Karpas-422 (cell line): ENCODE data around the gene BANP. TPM values are rescaled to one million over a fixed set of nuclear protein-coding genes. Genes with fewer than 3 reads are reported as not detected.
"Not testable (repeated sequence)": the region's sequence is repeated elsewhere in the genome, so short reads cannot be mapped to it uniquely, and the experiment has no call there.

Source experiments
- DNase-seq: peaks from one replicate; pipeline ENCODE4 v3.0.0-alpha.2; 2015
- H2AFZ ChIP-seq: fragments of 200-600 bp; sonication (generic); 2 replicates; pipeline ENCODE4 v1.6.1; 2014; ENCODE audit warnings: antibody characterized with exemption, low read length, mixed read lengths
- H3K27ac ChIP-seq: fragments of 200-600 bp; sonication (generic); 2 replicates; pipeline ENCODE4 v1.5.1; 2014; ENCODE audit warnings: mild to moderate bottlenecking, low read length, moderate library complexity
- H3K27me3 ChIP-seq: fragments of 200-600 bp; sonication (generic); 2 replicates; pipeline ENCODE4 v1.6.1; 2014; ENCODE audit warnings: low read length, mixed read lengths
- H3K36me3 ChIP-seq: fragments of 200-600 bp; sonication (generic); 2 replicates; pipeline ENCODE4 v1.6.1; 2014; ENCODE audit warnings: low read length, mixed read lengths; ENCODE audit not compliant: insufficient read depth
- H3K4me1 ChIP-seq: fragments of 200-600 bp; sonication (generic); 2 replicates; pipeline ENCODE4 v1.6.1; 2014; ENCODE audit warnings: mild to moderate bottlenecking, low read length, mixed read lengths
- H3K4me2 ChIP-seq: fragments of 200-600 bp; sonication (generic); 2 replicates; pipeline ENCODE4 v1.6.1; 2014; ENCODE audit warnings: low read length, low read depth, mild to moderate bottlenecking; ENCODE audit not compliant: poor library complexity, severe bottlenecking
- H3K4me3 ChIP-seq: fragments of 200-600 bp; sonication (generic); 2 replicates; pipeline ENCODE4 v1.5.1; 2014; ENCODE audit warnings: mild to moderate bottlenecking, antibody characterized with exemption, low read length, mixed read lengths
- H3K79me2 ChIP-seq: fragments of 200-600 bp; sonication (generic); 2 replicates; pipeline ENCODE4 v1.6.1; 2014; ENCODE audit warnings: mild to moderate bottlenecking, low read length, mixed read lengths
- H3K9ac ChIP-seq: fragments of 200-600 bp; sonication (generic); 2 replicates; pipeline ENCODE4 v1.6.0; 2014; ENCODE audit warnings: low read length
- H3K9me2 ChIP-seq: fragments of 200-600 bp; sonication (generic), shearing (Covaris generic); replicated peaks from 2 replicates; pipeline ENCODE4 v1.6.0; 2014; ENCODE audit warnings: mild to moderate bottlenecking, low read length, moderate library complexity; ENCODE audit not compliant: insufficient read depth
- H3K9me3 ChIP-seq: fragments of 300-700, 200-600 bp; sonication (generic); 2 replicates; pipeline ENCODE4 v1.6.1; 2014; ENCODE audit warnings: low read length, mixed read lengths
- H4K20me1 ChIP-seq: fragments of 200-600 bp; sonication (generic); 2 replicates; pipeline ENCODE4 v1.6.1; 2014; ENCODE audit warnings: mild to moderate bottlenecking, antibody characterized with exemption, low read length, low read depth; ENCODE audit not compliant: insufficient read depth
- total RNA-seq: library from RNA; depleted of rRNA; stranded (reverse); fragments of >200 nt; shearing (Covaris generic); gene quantifications from 2 replicates; pipeline ENCODE4 v1.2.3, GENCODE V29; 2014; ENCODE audit warnings: low replicate concordance

The BANP gene
- total RNA-seq, 1 experiment from 2014 or later = 36.5 TPM

DNA sequence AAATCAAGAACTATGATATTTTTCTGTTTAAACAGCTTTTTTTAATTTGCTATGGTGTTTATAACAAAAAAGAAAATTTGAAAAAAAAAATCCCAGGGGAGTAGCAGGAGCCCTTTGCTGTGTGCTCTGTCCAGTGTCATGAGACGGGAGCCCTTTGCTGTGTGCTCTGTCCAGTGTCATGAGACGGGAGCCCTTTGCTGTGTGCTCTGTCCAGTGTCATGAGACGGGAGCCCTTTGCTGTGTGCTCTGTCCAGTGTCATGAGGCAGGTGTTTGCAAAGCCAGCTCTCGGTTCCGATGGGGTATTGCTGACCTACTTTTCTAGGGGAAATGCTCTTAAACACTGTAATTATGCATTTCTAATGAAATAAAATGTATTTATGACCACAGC, 125.7 kb downstream of the BANP start:
- H3K36me3 ChIP-seq = not testable (repeated sequence)

DNA sequence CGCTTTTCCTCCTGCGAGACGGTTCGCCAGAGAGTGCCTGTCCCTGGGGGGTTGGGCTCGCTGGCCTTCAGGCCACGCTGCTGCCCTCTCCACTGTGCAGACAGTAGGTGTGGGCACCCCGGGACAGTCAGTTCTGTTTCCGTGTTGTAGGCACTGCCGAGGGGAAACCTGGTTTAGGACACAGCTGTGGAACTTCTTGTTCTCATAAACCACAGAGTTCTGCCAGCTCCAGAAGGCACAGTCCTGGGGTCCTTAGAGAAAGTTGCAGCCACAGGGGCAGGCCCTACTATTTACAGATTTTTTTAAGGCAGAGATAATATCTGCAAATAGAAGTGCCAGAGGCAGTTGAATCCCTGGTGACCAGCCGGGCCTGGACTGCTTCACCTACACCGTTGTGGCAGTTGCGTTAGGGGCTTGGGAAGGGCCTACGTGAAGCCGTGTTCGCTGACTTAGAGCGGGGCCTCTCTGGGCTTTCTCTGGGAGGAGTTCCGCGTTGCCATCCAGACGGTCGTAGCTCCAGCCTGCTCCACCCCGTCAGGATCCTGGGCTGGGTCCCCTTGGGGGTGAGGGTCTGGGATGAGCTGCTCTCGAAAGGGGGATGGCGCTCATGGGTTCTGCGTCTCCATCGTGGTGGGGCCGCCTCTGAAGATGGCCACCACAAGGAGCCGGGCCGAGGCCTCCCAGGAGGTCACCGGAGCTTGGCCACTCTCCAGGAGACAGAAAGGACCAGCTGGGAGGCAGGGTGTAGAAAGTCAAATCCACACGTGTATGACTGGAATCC, 126.3 kb downstream of the BANP start:
- Histone ChIP-seq H3K4me3 (no peak overlapping the region), H3K9ac (no peak overlapping the region), H3K36me3 (0 out of 2 replicates have a peak, but pooled peaks cover 2% of the 10 kb centered on the region), H3K4me1 (no peaks in the 10 kb centered on the region), H2AFZ (no peak overlapping the region), H3K9me2 (no peaks in the 10 kb centered on the region), H3K79me2 (no peaks in the 10 kb centered on the region), H3K4me2 (no peak overlapping the region), H3K27ac (no peak overlapping the region), H3K27me3 (no peaks in the 10 kb centered on the region), H4K20me1 (no peaks in the 10 kb centered on the region), H3K9me3 (no peaks in the 10 kb centered on the region)
- no peak for DNase-seq

More for the DNA sequence above, 125.7 kb downstream of the BANP start:
- H3K4me2 ChIP-seq, H3K27ac ChIP-seq, H3K9ac ChIP-seq, H4K20me1 ChIP-seq, H3K9me3 ChIP-seq, H3K4me3 ChIP-seq, DNase-seq, H3K4me1 ChIP-seq, H2AFZ ChIP-seq, H3K27me3 ChIP-seq, H3K79me2 ChIP-seq, H3K9me2 ChIP-seq: not testable (repeated sequence)

DNA sequence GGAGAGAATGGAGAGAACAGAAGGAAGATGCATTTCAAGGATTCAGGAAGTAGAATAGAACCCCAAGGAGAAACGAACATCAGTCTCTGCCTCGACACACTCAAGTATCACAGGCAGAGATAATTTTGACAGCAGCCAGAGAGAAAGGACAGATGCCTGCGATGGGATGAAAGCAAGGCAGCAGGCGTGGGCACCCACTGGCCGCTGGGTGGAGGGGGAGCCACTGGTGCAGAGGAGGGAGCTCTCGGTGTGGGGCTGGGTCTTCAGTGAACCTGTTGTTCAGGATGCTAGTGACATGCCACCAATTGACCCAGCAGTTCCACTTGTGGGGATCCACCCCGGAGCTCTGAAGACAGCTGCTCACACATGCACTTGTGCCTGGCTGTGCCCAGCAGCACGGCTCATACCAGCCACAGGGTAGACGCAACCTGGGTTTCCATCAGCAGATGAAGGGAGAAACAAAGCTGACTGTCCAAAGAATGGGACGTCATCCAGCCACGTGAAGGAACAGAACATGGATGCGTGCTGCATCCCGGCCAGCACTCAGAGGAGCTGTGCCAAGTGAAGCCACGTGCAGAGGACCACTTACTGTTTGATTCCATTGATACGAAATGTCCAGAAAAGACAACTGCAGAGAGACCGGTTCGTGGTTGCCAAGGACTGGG, 127.0 kb downstream of the BANP start:
- Histone ChIP-seq H4K20me1 (no peaks in the 10 kb centered on the region), H3K4me2 (no peak overlapping the region), H3K4me1 (no peaks in the 10 kb centered on the region), H3K27ac (no peak overlapping the region), H3K36me3 (0 out of 2 replicates have a peak, but pooled peaks cover 2% of the 10 kb centered on the region), H2AFZ (no peak overlapping the region), H3K9me3 (no peaks in the 10 kb centered on the region), H3K27me3 (no peaks in the 10 kb centered on the region), H3K9me2 (no peaks in the 10 kb centered on the region), H3K4me3 (no peak overlapping the region), H3K79me2 (no peaks in the 10 kb centered on the region), H3K9ac (no peak overlapping the region)
- no peak for DNase-seq

DNA sequence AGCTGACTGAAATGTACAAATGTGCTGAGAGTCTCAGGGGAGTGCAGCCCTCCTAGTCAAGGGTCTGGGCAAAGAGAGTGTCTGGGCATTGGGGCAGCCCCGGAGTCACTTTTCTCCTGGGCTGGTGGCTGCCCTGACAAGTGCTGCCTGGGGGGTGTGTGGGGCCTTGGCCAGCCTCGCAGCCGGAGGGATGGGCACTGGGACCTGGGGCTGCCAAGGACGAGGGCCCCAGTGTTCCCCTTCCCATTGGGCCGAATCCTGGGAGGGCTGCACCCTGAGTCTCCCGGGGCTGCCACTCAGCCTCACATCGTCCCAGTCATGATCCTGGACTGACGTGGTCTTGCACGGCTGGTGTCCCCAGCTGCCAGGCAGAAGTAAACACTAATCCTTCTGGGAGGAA, 132.3 kb downstream of the BANP start:
- DNase-seq = no peak
- no peaks in the 10 kb centered on the region for H3K79me2 ChIP-seq

GRCh38 chr16:88084881-88085280, 133.6 kb downstream of the BANP start:
- Histone ChIP-seq H3K4me2 (no peak overlapping the region), H2AFZ (no peak overlapping the region), H3K36me3 (no peaks in the 10 kb centered on the region), H3K27me3 (no peaks in the 10 kb centered on the region), H3K9me2 (no peaks in the 10 kb centered on the region), H3K9ac (no peak overlapping the region), H3K9me3 (no peaks in the 10 kb centered on the region), H3K27ac (no peak overlapping the region), H3K4me3 (no peak overlapping the region), H3K79me2 (no peaks in the 10 kb centered on the region), H3K4me1 (no peaks in the 10 kb centered on the region), H4K20me1 (no peaks in the 10 kb centered on the region)
- DNase-seq = no peak

More for the DNA sequence above, 132.3 kb downstream of the BANP start:
- Histone ChIP-seq H3K27ac (no peak overlapping the region), H4K20me1 (no peaks in the 10 kb centered on the region), H2AFZ (no peak overlapping the region), H3K9ac (no peak overlapping the region), H3K36me3 (no peaks in the 10 kb centered on the region), H3K9me2 (no peaks in the 10 kb centered on the region), H3K4me2 (no peak overlapping the region), H3K27me3 (no peaks in the 10 kb centered on the region), H3K4me3 (no peak overlapping the region), H3K9me3 (no peaks in the 10 kb centered on the region), H3K4me1 (no peaks in the 10 kb centered on the region)

DNA sequence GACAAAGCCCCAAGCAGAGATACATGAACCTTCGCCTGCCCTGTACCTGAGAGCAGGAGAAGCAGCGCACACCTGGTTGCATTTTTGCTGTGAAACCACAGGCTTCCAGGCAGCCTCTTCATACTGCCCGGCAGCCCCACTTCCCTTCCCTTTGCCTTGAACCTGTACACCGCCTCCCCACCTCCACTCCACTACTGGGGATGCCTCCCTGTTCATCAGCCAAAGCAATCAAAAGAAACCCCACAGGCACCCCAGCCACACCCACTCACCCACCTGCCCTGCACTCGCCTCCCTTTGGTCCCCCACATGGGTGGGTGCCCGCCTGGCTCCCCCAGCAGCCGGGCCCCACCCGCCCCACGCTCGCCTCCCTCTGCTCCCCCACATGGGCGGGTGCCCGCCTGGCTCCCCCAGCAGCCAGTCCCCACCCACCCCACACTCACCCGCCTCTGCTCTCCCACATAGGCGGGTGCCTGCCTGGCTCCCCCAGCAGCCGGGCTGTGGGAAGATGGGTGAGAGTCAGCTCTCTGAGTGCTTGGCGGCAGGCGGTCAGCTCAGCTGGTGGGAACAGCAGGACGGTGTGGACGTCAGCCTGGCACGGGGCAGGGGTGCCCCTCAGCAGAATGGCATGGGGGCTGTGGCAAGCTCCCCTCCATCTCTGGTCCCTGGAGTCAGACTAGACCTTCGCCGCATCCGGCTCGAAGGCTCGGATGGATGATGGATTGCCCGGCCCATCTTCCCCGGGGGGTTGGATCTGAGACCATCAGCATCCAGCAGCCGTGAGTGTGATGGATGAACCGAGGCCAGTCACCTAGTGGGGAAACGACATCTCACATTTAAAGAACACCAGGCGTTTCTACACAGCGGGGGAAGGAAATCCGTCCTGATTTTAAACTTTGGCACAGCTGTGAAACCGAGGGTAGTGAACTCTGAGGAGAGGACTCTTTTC, 135.6 kb downstream of the BANP start:
- Histone ChIP-seq H3K4me2 (no peak overlapping the region), H4K20me1 (no peaks in the 10 kb centered on the region), H3K9me3 (no peaks in the 10 kb centered on the region), H3K9me2 (no peaks in the 10 kb centered on the region), H3K27ac (no peak overlapping the region), H3K79me2 (no peaks in the 10 kb centered on the region), H3K36me3 (no peaks in the 10 kb centered on the region), H3K4me1 (no peaks in the 10 kb centered on the region), H2AFZ (no peak overlapping the region), H3K4me3 (no peak overlapping the region), H3K9ac (no peak overlapping the region), H3K27me3 (no peaks in the 10 kb centered on the region)
- DNase-seq = no peak

- Histone ChIP-seq H2AFZ (no peak overlapping the region), H3K79me2 (no peaks in the 10 kb centered on the region), H3K27me3 (no peaks in the 10 kb centered on the region), H3K36me3 (no peaks in the 10 kb centered on the region), H3K4me1 (no peaks in the 10 kb centered on the region), H3K9me2 (no peaks in the 10 kb centered on the region), H4K20me1 (no peaks in the 10 kb centered on the region), H3K9ac (no peak overlapping the region), H3K4me3 (no peak overlapping the region), H3K9me3 (no peaks in the 10 kb centered on the region), H3K4me2 (no peak overlapping the region), H3K27ac (no peak overlapping the region)
- no peak for DNase-seq
These were observed 136.3 kb downstream of the BANP start for GRCh38 chr16:88087517-88087877.

- H3K9me2 ChIP-seq = no peaks in the 10 kb centered on the region
- H2AFZ ChIP-seq = no peak overlapping the region
- H3K4me1 ChIP-seq = no peaks in the 10 kb centered on the region
- H3K27me3 ChIP-seq = no peaks in the 10 kb centered on the region
- H4K20me1 ChIP-seq = no peaks in the 10 kb centered on the region
- no peak overlapping the region for H3K27ac ChIP-seq
- no peaks in the 10 kb centered on the region for H3K79me2 ChIP-seq
- H3K4me3 ChIP-seq = no peak overlapping the region
- no peak overlapping the region for H3K4me2 ChIP-seq
- no peaks in the 10 kb centered on the region for H3K36me3 ChIP-seq
- H3K9ac ChIP-seq = no peak overlapping the region
- DNase-seq = no peak
- no peaks in the 10 kb centered on the region for H3K9me3 ChIP-seq
These were observed 136.9 kb downstream of the BANP start for GRCh38 chr16:88088161-88088581.
